HG03571 (cell line): ENCODE results near the gene EIPR1.

ENCODE experiments used
- ATAC-seq: cut with Tn5 transposase; IDR thresholded peaks from one replicate; pipeline ENCODE4 v1.9.1; 2021; ENCODE audit not compliant: unreplicated experiment

The EIPR1 gene

GRCh38 chr2:3309496-3310355, 67.9 kb downstream of the EIPR1 start:
- ATAC-seq = no peak

- no peak for ATAC-seq
Observed at GRCh38 chr2:3307901-3308300, 69.7 kb downstream of the EIPR1 start.

GRCh38 chr2:3307236-3307635, 70.4 kb downstream of the EIPR1 start:
- ATAC-seq = no peak

GRCh38 chr2:3305952-3306351, 71.7 kb downstream of the EIPR1 start:
- ATAC-seq = no peak

GRCh38 chr2:3305431-3305830, 72.2 kb downstream of the EIPR1 start:
- ATAC-seq = no peak

- ATAC-seq = peak; percentile 94
Observed at GRCh38 chr2:3303583-3304406, 73.8 kb downstream of the EIPR1 start.

GRCh38 chr2:3302751-3303582, 74.7 kb downstream of the EIPR1 start:
- no peak for ATAC-seq

GRCh38 chr2:3302421-3302750, 75.2 kb downstream of the EIPR1 start:
- no peak for ATAC-seq

- no peak for ATAC-seq
Observed at GRCh38 chr2:3301001-3301400, 76.6 kb downstream of the EIPR1 start.

GRCh38 chr2:3300224-3300995, 77.2 kb downstream of the EIPR1 start:
- ATAC-seq = no peak

- no peak for ATAC-seq
Observed at GRCh38 chr2:3299703-3300102, 77.9 kb downstream of the EIPR1 start.

- no peak for ATAC-seq
Observed at GRCh38 chr2:3299130-3299529, 78.5 kb downstream of the EIPR1 start.

- no peak for ATAC-seq
Observed at GRCh38 chr2:3298191-3298590, 79.4 kb downstream of the EIPR1 start.

GRCh38 chr2:3297523-3297922, 80.1 kb downstream of the EIPR1 start:
- ATAC-seq = no peak

GRCh38 chr2:3296182-3296972, 81.2 kb downstream of the EIPR1 start:
- ATAC-seq = no peak

- ATAC-seq = no peak
Observed at GRCh38 chr2:3294493-3294892, 83.1 kb downstream of the EIPR1 start.

GRCh38 chr2:3294069-3294468, 83.5 kb downstream of the EIPR1 start:
- no peak for ATAC-seq

- ATAC-seq = no peak
Observed at GRCh38 chr2:3293221-3293620, 84.4 kb downstream of the EIPR1 start.

- no peak for ATAC-seq
Observed at GRCh38 chr2:3292416-3292815, 85.2 kb downstream of the EIPR1 start.

GRCh38 chr2:3291750-3292149, 85.9 kb downstream of the EIPR1 start:
- no peak for ATAC-seq
